Uterus (tissue), 2 donors: ENCODE data around the gene GATA6.

ENCODE experiments used
- POLR2A ChIP-seq, 2 donors: fragments of 450-650 bp; IDR thresholded peaks; one replicate each; pipeline ENCODE4 v1.6.1; 2016; ENCODE audit warnings: antibody characterized with exemption in 2 of 2, mild to moderate bottlenecking in 1 of 2, moderate library complexity in 1 of 2
- TF ChIP-seq, protein P1 (sequence below), 4 experiments: fragments of 200-600 bp in 2 of 4; fragments of 450-650 bp in 2 of 4; sonication (generic) in 2 of 4; IDR thresholded peaks; one replicate each; pipeline ENCODE4 v1.5.1; 2016 to 2019; ENCODE audit warnings: antibody characterized with exemption in 4 of 4, mild to moderate bottlenecking in 2 of 4, moderate library complexity in 1 of 4

DNA sequence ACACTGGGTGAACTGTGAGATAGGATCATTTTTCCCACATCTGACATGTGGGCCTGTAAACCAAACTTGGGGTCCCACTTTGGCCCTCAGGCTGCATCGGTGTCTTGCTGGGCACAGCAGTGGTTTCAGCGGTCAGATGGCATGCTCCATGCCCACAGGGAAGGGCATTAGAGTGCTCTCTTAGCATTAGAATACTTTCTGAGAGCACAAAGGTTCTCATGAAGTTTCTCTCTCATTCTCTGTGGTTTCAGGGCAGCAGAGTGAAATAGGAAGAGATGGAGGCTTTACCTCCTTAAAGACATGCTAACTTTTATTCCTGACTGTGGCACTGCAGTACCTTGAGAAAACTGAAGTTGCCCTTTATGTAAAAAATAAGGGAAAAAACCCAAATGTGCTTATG, 36.6 kb upstream of the GATA6 start:
- TF ChIP-seq POLR2A (IDR thresholded peaks at IDR 0.05), result no peak
- TF ChIP-seq, protein P1, sequence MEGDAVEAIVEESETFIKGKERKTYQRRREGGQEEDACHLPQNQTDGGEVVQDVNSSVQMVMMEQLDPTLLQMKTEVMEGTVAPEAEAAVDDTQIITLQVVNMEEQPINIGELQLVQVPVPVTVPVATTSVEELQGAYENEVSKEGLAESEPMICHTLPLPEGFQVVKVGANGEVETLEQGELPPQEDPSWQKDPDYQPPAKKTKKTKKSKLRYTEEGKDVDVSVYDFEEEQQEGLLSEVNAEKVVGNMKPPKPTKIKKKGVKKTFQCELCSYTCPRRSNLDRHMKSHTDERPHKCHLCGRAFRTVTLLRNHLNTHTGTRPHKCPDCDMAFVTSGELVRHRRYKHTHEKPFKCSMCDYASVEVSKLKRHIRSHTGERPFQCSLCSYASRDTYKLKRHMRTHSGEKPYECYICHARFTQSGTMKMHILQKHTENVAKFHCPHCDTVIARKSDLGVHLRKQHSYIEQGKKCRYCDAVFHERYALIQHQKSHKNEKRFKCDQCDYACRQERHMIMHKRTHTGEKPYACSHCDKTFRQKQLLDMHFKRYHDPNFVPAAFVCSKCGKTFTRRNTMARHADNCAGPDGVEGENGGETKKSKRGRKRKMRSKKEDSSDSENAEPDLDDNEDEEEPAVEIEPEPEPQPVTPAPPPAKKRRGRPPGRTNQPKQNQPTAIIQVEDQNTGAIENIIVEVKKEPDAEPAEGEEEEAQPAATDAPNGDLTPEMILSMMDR (IDR thresholded peaks at IDR 0.05), result no peak
